GM12865 (cell line): Measurements from ENCODE around the gene NBPF4.
A peak's percentile ranks its signal among the peaks of the same experiment; 100 is the strongest.
"Not testable (repeated sequence)": the region's sequence is repeated elsewhere in the genome, so short reads cannot be mapped to it uniquely, and the experiment has no call there.

Experiments used
- DNase-seq: peaks from one replicate; pipeline ENCODE4 v3.0.0; 2010; ENCODE audit warnings: low read depth
- H3K4me3 ChIP-seq: 2 replicates; pipeline ENCODE4 v1.5.1; 2011; ENCODE audit warnings: mild to moderate bottlenecking, low read depth, low read length, control low read depth
- TF ChIP-seq, protein P1 (sequence below): IDR thresholded peaks from 2 replicates; pipeline ENCODE4 v1.5.1; 2011; ENCODE audit warnings: low read length, control low read depth, low read depth, inconsistent platforms; ENCODE audit not compliant: insufficient read depth; ENCODE audit errors: missing control alignments

The NBPF4 gene

GRCh38 chr1:108216028-108216890, 27.6 kb downstream of the NBPF4 start:
- not testable (repeated sequence) for H3K4me3 ChIP-seq, DNase-seq

GRCh38 chr1:108214641-108215465, 29.0 kb downstream of the NBPF4 start:
- not testable (repeated sequence) for DNase-seq
- TF ChIP-seq, protein P1, sequence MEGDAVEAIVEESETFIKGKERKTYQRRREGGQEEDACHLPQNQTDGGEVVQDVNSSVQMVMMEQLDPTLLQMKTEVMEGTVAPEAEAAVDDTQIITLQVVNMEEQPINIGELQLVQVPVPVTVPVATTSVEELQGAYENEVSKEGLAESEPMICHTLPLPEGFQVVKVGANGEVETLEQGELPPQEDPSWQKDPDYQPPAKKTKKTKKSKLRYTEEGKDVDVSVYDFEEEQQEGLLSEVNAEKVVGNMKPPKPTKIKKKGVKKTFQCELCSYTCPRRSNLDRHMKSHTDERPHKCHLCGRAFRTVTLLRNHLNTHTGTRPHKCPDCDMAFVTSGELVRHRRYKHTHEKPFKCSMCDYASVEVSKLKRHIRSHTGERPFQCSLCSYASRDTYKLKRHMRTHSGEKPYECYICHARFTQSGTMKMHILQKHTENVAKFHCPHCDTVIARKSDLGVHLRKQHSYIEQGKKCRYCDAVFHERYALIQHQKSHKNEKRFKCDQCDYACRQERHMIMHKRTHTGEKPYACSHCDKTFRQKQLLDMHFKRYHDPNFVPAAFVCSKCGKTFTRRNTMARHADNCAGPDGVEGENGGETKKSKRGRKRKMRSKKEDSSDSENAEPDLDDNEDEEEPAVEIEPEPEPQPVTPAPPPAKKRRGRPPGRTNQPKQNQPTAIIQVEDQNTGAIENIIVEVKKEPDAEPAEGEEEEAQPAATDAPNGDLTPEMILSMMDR = peak; percentile 44

DNA sequence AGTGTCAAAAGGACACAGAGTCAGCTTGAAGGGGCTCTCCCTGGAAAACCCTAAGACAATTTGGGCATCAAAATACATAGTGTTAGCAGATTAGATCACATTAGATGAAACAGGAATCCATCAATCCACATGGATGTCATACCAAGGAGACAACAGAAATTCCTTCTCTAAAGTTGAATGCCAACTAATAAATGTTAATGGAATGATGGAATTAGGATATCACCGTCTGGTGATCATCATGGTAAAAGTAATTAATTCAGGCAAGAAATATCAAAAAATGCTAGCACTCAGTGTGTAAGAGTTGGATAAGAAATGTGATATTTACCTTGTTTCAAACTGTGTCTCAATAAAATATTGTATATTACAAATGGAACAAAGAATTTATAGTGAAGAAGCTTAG, 32.9 kb downstream of the NBPF4 start:
- DNase-seq = no peak
- TF ChIP-seq, protein P1 = no peak

More at GRCh38 chr1:108214641-108215465, 29.0 kb downstream of the NBPF4 start:
- not testable (repeated sequence) for H3K4me3 ChIP-seq

GRCh38 chr1:108209456-108210108, 34.3 kb downstream of the NBPF4 start:
- DNase-seq = peak; percentile 48
- H3K4me3 ChIP-seq = no peak overlapping the region
- TF ChIP-seq, protein P1 = no peak

More for the DNA sequence above, 32.9 kb downstream of the NBPF4 start:
- H3K4me3 ChIP-seq = no peak overlapping the region

GRCh38 chr1:108208724-108209446, 35.0 kb downstream of the NBPF4 start:
- H3K4me3 ChIP-seq = no peak overlapping the region
- no peak for DNase-seq
- TF ChIP-seq, protein P1 = no peak

DNA sequence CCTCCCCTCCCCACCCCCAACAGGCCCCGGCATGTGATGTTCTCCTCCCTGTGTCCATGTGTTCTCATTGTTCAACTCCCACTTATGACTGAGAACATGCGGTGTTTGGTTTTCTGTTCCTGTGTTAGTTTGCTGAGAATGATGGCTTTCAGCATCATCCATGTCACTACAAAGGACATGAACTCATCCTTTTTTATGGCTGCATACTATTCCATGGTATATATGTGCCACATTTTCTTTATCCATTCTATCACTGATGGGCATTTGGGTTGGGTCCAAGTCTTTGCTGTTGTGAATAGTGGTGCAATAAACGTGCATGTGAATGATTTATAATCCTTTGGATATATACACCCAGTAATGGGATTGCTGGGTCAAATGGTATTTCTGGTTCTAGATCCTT, 40.3 kb downstream of the NBPF4 start:
- not testable (repeated sequence) for DNase-seq, H3K4me3 ChIP-seq

- TF ChIP-seq, protein P1 = no peak
- no peak for DNase-seq
These were observed 42.2 kb downstream of the NBPF4 start for GRCh38 chr1:108201687-108202086.

More at GRCh38 chr1:108201687-108202086, 42.2 kb downstream of the NBPF4 start:
- no peak overlapping the region for H3K4me3 ChIP-seq
